Stomach (tissue), 9 donors: ENCODE measurements around the gene BARX1. TPM values are rescaled to one million over a fixed set of nuclear protein-coding genes. Genes with fewer than 3 reads are reported as not detected.
A peak's percentile ranks its signal among the peaks of the same experiment; 100 is the strongest.

ENCODE experiments used
- DNase-seq, 2 donors: peaks; one replicate each; pipeline versions ENCODE4 v3.0.0 to v3.0.0-alpha.2; 2013 to 2019
- H3K27ac ChIP-seq, 5 donors: fragments of 200-600 bp in 4 of 5; sonication (generic) in 4 of 5; one replicate each; pipeline ENCODE4 v1.5.1; 2013 to 2019; ENCODE audit warnings: mild to moderate bottlenecking in 1 of 5, moderate library complexity in 1 of 5
- H3K27me3 ChIP-seq, 3 donors: fragments of 200-600 bp; sonication (generic); one replicate each; pipeline ENCODE4 v1.5.1; 2017 to 2019; ENCODE audit warnings: mixed run types in 1 of 3
- H3K36me3 ChIP-seq, 4 donors: fragments of 200-600 bp; sonication (generic); 1 replicate in 3 of 4; 2 replicates in 1 of 4; pipeline ENCODE4 v1.5.1; 2016 to 2019
- H3K4me1 ChIP-seq, 4 donors: fragments of 200-600 bp; sonication (generic); one replicate each; pipeline ENCODE4 v1.5.1; 2016 to 2019
- H3K4me3 ChIP-seq, 4 donors: fragments of 200-600 bp; sonication (generic) in 3 of 4; one replicate each; pipeline ENCODE4 v1.5.1; 2016 to 2019; ENCODE audit warnings: mild to moderate bottlenecking in 1 of 4
- H3K9me3 ChIP-seq, 4 donors: fragments of 200-600 bp; sonication (generic); one replicate each; pipeline ENCODE4 v1.5.1; 2016 to 2019
- EP300 ChIP-seq: sonication (generic); formaldehyde crosslinking; IDR thresholded peaks from one replicate; pipeline ENCODE4 v1.6.1; 2017; ENCODE audit warnings: antibody characterized with exemption
- POLR2A ChIP-seq, 4 donors: fragments of 450-650 bp; IDR thresholded peaks; one replicate each; pipeline ENCODE4 v1.6.1; 2016; ENCODE audit warnings: antibody characterized with exemption in 4 of 4, control low read depth in 2 of 4, mild to moderate bottlenecking in 1 of 4, moderate library complexity in 1 of 4
- POLR2AphosphoS5 ChIP-seq, 3 donors: sonication (generic); formaldehyde crosslinking; IDR thresholded peaks; one replicate each; pipeline ENCODE4 v1.6.1; 2016; ENCODE audit warnings: antibody characterized with exemption in 3 of 3
- WGBS, 5 donors: extraction: QIAGEN DNeasy Blood & Tissue Kit in 3 of 5; methylation state at CpG; one replicate each; pipeline versions ENCODE4 v1.1.5 to v1.1.7; 2013 to 2018; 5-methylcytosine and 5-hydroxymethylcytosine counted together
- intact Hi-C: fragments of 100-400 bp; cut with DNase I; formaldehyde crosslinking; loops from one replicate; pipeline ENCODE4 v1.15.1; 2023; ENCODE audit warnings: low total_unique reads
- polyA plus RNA-seq, 3 donors: library from polyadenylated mRNA; stranded (reverse); fragments of 200-250 nt; gene quantifications; one replicate each; pipeline ENCODE4 v1.2.3, GENCODE V29; 2013
- total RNA-seq, 5 donors: library from RNA; depleted of rRNA; stranded (reverse); fragments of >200 nt; gene quantifications; one replicate each; pipeline versions ENCODE4 v1.1.0 to v1.2.3, GENCODE V29; 2014 to 2016
- TF ChIP-seq, protein P1 (sequence below), 7 experiments: fragments of 450-650 bp in 4 of 7; fragments of 200-600 bp in 3 of 7; sonication (generic) in 3 of 7; IDR thresholded peaks; one replicate each; pipeline ENCODE4 v1.5.1; 2016 to 2019; ENCODE audit warnings: antibody characterized with exemption in 7 of 7, control low read depth in 2 of 7, mild to moderate bottlenecking in 1 of 7
- donor health status: healthy with polysubstance abuse.
- donor health status: Bipolar disorder and iron deficiency.
- donor health status: healthy.

BARX1 gene
- total and polyA plus RNA-seq, 8 donors: 42.0 to 256 (median 141) TPM; not detected in 1

- Histone ChIP-seq H3K4me3 (no peak overlapping the region), H3K27me3 (peaks cover 0 to 10% (median 3%) of the 10 kb centered on the region in 3 donors), H3K36me3 (no peaks in the 10 kb centered on the region), H3K9me3 (no peaks in the 10 kb centered on the region), H3K4me1 (peaks cover 11 to 45% (median 25%) of the 10 kb centered on the region in 4 donors), H3K27ac (peak overlapping the region in 2 of 5 donors; percentile 22 to 86)
- no peak for DNase-seq
- 17 to 42% (median 27%) methylated on average over 6 of the region's 6 CpGs for WGBS, 5 donors
- TF ChIP-seq POLR2AphosphoS5 (IDR thresholded peaks at IDR 0.05) (no peak), EP300 (no peak), POLR2A (IDR thresholded peaks at IDR 0.05) (no peak)
- TF ChIP-seq, protein P1, sequence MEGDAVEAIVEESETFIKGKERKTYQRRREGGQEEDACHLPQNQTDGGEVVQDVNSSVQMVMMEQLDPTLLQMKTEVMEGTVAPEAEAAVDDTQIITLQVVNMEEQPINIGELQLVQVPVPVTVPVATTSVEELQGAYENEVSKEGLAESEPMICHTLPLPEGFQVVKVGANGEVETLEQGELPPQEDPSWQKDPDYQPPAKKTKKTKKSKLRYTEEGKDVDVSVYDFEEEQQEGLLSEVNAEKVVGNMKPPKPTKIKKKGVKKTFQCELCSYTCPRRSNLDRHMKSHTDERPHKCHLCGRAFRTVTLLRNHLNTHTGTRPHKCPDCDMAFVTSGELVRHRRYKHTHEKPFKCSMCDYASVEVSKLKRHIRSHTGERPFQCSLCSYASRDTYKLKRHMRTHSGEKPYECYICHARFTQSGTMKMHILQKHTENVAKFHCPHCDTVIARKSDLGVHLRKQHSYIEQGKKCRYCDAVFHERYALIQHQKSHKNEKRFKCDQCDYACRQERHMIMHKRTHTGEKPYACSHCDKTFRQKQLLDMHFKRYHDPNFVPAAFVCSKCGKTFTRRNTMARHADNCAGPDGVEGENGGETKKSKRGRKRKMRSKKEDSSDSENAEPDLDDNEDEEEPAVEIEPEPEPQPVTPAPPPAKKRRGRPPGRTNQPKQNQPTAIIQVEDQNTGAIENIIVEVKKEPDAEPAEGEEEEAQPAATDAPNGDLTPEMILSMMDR (IDR thresholded peaks at IDR 0.05): no peak
- intact Hi-C loops: no loop called here
These were observed 45.9 kb downstream of the BARX1 start for GRCh38 chr9:93909242-93909616.

DNA sequence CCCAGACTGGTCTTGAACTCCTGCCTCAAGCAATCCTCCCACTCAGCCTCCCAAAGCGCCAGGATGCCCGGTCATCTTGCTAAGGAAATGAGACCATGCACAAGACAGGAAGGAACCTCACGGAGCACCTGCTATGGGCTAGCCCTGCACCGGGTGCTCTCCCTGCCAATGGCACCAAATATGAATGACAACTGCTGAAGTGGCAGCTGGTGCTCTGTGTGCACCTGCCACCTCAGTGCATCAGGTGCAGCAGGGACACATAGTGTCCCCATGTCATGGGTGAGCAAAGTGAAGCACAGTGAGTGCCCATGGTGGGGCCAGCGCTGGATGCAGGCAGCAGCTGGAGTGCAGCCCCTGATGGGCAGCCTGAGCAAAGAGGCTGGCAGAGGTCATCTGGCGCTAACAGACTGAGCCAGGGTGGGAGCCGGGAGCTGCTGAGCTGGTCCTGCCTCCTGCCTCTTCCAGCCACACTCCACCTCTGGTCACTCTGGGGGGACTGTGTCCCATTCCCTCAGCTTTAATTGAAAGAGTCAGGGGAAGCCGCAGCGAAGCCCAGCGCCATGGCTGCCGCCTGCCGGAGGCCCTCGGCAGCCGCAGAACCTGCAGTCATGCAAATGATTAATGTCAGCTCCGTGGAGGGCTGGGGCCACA, 46.4 kb downstream of the BARX1 start:
- peak; percentile 29 to 69 for DNase-seq
- intact Hi-C loops: no loop called here
- H3K4me3 ChIP-seq: no peak overlapping the region
- peak overlapping the region in 1 of 5 donors; percentile 22 for H3K27ac ChIP-seq
- TF ChIP-seq, protein P1 (IDR thresholded peaks at IDR 0.05): peak in 1 of 7 experiments; percentile 36
- TF ChIP-seq POLR2AphosphoS5 (IDR thresholded peaks at IDR 0.05) (no peak), POLR2A (IDR thresholded peaks at IDR 0.05) (no peak)
- no peaks in the 10 kb centered on the region for H3K36me3 ChIP-seq
- 26 to 35% (median 32%) methylated on average over 15 of the region's 15 CpGs for WGBS, 5 donors
- peaks cover 0 to 10% (median 3%) of the 10 kb centered on the region in 3 donors for H3K27me3 ChIP-seq
- peaks cover 11 to 45% (median 25%) of the 10 kb centered on the region in 4 donors for H3K4me1 ChIP-seq
- H3K9me3 ChIP-seq: no peaks in the 10 kb centered on the region

DNA sequence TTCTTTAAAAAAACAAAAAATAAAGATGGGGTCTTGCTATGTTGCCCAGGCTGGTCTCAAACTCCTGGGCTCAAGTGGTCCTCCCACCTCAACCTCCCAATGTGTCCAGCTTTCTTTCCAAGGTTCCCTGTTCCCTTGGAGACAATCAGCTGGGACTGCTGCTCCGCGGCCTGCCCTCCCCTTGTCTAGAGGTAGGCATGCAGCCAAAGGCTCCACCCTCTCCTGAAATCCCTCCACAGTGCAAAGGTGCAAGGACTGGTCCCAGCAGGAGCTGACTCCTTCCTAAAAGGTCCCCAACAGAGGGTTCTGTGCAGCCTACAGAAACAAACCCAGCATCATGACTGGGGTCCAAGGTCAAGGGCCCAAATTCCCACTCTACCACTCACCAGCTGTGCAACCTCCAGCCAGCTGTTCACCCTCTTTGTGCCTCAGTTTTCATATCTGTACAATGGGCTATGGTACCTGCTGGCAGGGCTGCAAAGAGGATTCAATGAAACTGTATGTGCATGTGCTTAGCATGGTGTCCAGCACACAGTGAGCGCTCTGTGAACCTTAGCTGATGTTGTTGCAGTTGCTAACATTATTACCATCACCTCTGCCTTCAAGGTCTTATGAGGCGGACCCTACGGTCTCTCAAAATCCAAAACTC, 47.5 kb downstream of the BARX1 start:
- Histone ChIP-seq H3K4me3 (no peak overlapping the region), H3K4me1 (peaks cover 9 to 42% (median 24%) of the 10 kb centered on the region in 4 donors), H3K27ac (no peak overlapping the region), H3K27me3 (peaks cover 0 to 10% (median 3%) of the 10 kb centered on the region in 3 donors), H3K9me3 (no peaks in the 10 kb centered on the region), H3K36me3 (no peaks in the 10 kb centered on the region)
- DNase-seq: no peak
- TF ChIP-seq POLR2A (IDR thresholded peaks at IDR 0.05): no peak
- no peak for TF ChIP-seq POLR2AphosphoS5 (IDR thresholded peaks at IDR 0.05)
- no peak for TF ChIP-seq EP300
- TF ChIP-seq, protein P1 (IDR thresholded peaks at IDR 0.05): no peak
- WGBS, 5 donors: 73 to 91% (median 76%) methylated on average over 5 of the region's 5 CpGs
- intact Hi-C loops: no loop called here

DNA sequence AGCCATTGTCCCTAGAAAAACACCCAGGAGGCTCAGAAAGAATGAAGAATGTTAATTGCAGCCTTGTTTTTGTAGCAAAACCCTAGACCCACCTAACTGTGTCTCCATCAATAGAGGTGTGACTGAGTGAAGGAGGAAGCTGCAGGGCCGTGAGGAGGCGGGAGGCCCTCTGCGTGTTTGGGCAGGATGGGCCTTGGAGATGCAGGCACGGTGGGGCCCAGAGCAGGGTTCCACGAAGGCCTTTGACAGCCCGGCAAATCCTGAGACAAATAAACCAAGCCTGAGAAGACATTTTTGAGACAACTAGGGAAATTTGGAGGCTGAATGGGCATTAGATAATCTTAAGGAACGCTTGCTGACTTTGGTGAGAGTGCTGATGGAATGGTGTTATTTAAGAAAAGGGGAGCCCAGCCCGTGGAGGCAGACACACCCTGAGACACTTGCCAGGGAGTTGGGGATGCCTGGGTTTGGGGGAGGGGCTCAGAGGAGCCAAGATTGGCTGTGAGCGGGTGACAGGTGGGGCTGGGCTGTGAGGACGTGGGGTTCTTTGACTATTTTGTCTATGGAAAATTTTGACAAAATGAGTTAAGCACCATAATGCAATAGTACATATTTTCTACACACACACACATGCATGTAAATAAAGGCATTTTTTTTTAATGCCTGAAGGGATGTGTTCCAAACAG, 48.8 kb downstream of the BARX1 start:
- H3K4me3 ChIP-seq: no peak overlapping the region
- 62 to 80% (median 74%) methylated on average over 10 of the region's 10 CpGs for WGBS, 5 donors
- no peak for TF ChIP-seq EP300
- TF ChIP-seq POLR2AphosphoS5 (IDR thresholded peaks at IDR 0.05): no peak
- TF ChIP-seq POLR2A (IDR thresholded peaks at IDR 0.05): no peak
- TF ChIP-seq, protein P1 (IDR thresholded peaks at IDR 0.05): no peak
- no peak for DNase-seq
- H3K27me3 ChIP-seq: peaks cover 0 to 10% (median 3%) of the 10 kb centered on the region in 3 donors
- no peaks in the 10 kb centered on the region for H3K9me3 ChIP-seq
- peaks cover 0 to 29% (median 14%) of the 10 kb centered on the region in 4 donors for H3K4me1 ChIP-seq
- intact Hi-C loops: no loop called here
- no peak overlapping the region for H3K27ac ChIP-seq
- H3K36me3 ChIP-seq: no peaks in the 10 kb centered on the region
